IMR-90 (cell line): Measurements from ENCODE around the gene PLAGL1. TPM values are rescaled to one million over a fixed set of nuclear protein-coding genes. Genes with fewer than 3 reads are reported as not detected.

Experiments used
- ATAC-seq: fragments of 200-7000 bp; cut with Tn5 transposase; 2 replicates; pipeline ENCODE4 v1.9.1; 2020; ENCODE audit warnings: low read depth, mild to moderate bottlenecking, moderate library complexity
- BruUV-seq: library from RNA; stranded (reverse); fragments of 400-500 nt; replicated peaks from 2 replicates; lab custom pipeline; 2021; lab: Mats Ljungman, UMichigan
- CTCF ChIA-PET: fragments of 300-600 bp; formaldehyde crosslinking; extraction: SDS; loops from one replicate; lab custom pipeline; 2021; ENCODE audit warnings: antibody characterized with exemption; lab: Yijun Ruan, JAX
- POLR2A ChIA-PET: fragments of 300-600 bp; sonication (Branson Sonifier 250); formaldehyde crosslinking; loops from one replicate; lab custom pipeline; 2022; ENCODE audit warnings: antibody characterized with exemption; ENCODE audit not compliant: unreplicated experiment; lab: Charles Lee
- DNase-seq: peaks from one replicate; pipeline ENCODE4 v3.0.0; 2013
- H2AFZ ChIP-seq: replicated peaks from 2 replicates; pipeline ENCODE3; 2013; ENCODE audit warnings: low read length, mild to moderate bottlenecking; ENCODE audit not compliant: poor library complexity
- H2AK5ac ChIP-seq: 2 replicates; pipeline ENCODE4 v1.6.1; 2013; ENCODE audit warnings: low read depth, low read length, inconsistent platforms
- H2AK9ac ChIP-seq: replicated peaks from 2 replicates; pipeline ENCODE3; 2013; ENCODE audit warnings: mild to moderate bottlenecking, low read depth, low read length, moderate library complexity; ENCODE audit not compliant: poor library complexity
- H2BK120ac ChIP-seq: 2 replicates; pipeline ENCODE4 v1.6.1; 2013; ENCODE audit warnings: low read depth, low read length, inconsistent platforms
- H2BK15ac ChIP-seq: 3 replicates; pipeline ENCODE4 v1.6.1; 2013; ENCODE audit warnings: low read depth, low read length, inconsistent platforms
- H2BK20ac ChIP-seq: 2 replicates; pipeline ENCODE4 v1.6.1; 2013; ENCODE audit warnings: low read depth, mild to moderate bottlenecking, inconsistent platforms, low read length, moderate library complexity
- H2BK5ac ChIP-seq: 2 replicates; pipeline ENCODE4 v1.6.1; 2013; ENCODE audit warnings: mild to moderate bottlenecking, low read depth, low read length, inconsistent platforms; ENCODE audit not compliant: poor library complexity, severe bottlenecking
- H3K14ac ChIP-seq: replicated peaks from 2 replicates; pipeline ENCODE4 v1.6.1; 2013; ENCODE audit warnings: low read depth, low read length, inconsistent platforms
- H3K18ac ChIP-seq: 2 replicates; pipeline ENCODE4 v1.6.1; 2013; ENCODE audit warnings: low read depth, low read length, control low read depth
- H3K23ac ChIP-seq: 2 replicates; pipeline ENCODE4 v1.6.1; 2013; ENCODE audit warnings: low read depth, low read length, inconsistent platforms
- H3K27ac ChIP-seq: 2 replicates; pipeline ENCODE4 v1.5.1; 2013; ENCODE audit warnings: mild to moderate bottlenecking, control low read depth, low read length; ENCODE audit not compliant: insufficient read depth
- H3K27me3 ChIP-seq: 2 replicates; pipeline ENCODE4 v1.6.1; 2013; ENCODE audit warnings: low read length; ENCODE audit not compliant: control insufficient read depth, insufficient read depth
- H3K36me3 ChIP-seq: 2 replicates; pipeline ENCODE4 v1.6.1; 2013; ENCODE audit warnings: low read length, mixed read lengths; ENCODE audit not compliant: control insufficient read depth, insufficient read depth
- H3K4ac ChIP-seq: 2 replicates; pipeline ENCODE4 v1.6.1; 2013; ENCODE audit warnings: low read depth, low read length, inconsistent platforms
- H3K4me1 ChIP-seq: 2 replicates; pipeline ENCODE4 v1.6.1; 2013; ENCODE audit warnings: low read length, mixed read lengths; ENCODE audit not compliant: control insufficient read depth, insufficient read depth
- H3K4me2 ChIP-seq: 2 replicates; pipeline ENCODE4 v1.6.1; 2013; ENCODE audit warnings: low read depth, mild to moderate bottlenecking, control low read depth, low read length, moderate library complexity
- H3K4me3 ChIP-seq: 2 replicates; pipeline ENCODE4 v1.5.1; 2013; ENCODE audit warnings: low read depth, mild to moderate bottlenecking, control low read depth, low read length, moderate library complexity; ENCODE audit not compliant: insufficient read depth
- H3K56ac ChIP-seq: 2 replicates; pipeline ENCODE4 v1.6.1; 2013; ENCODE audit warnings: low read length, inconsistent platforms; ENCODE audit not compliant: insufficient read depth; ENCODE audit errors: extremely low read depth
- H3K79me1 ChIP-seq, 2 experiments: 2 replicates each; pipeline ENCODE4 v1.6.1; 2013; ENCODE audit warnings: low read length in 2 of 2, inconsistent platforms in 1 of 2, low read depth in 1 of 2
- H3K9ac ChIP-seq: 2 replicates; pipeline ENCODE4 v1.6.1; 2013; ENCODE audit warnings: low read depth, low read length, control low read depth
- H3K9me1 ChIP-seq: 2 replicates; pipeline ENCODE4 v1.6.1; 2013; ENCODE audit warnings: low read length, inconsistent platforms; ENCODE audit not compliant: insufficient read depth
- H3K9me3 ChIP-seq: 2 replicates; pipeline ENCODE4 v1.6.1; 2013; ENCODE audit warnings: low read length; ENCODE audit not compliant: control insufficient read depth, insufficient read depth
- H4K20me1 ChIP-seq: 2 replicates; pipeline ENCODE4 v1.6.1; 2013; ENCODE audit warnings: low read length, inconsistent platforms; ENCODE audit not compliant: insufficient read depth
- H4K5ac ChIP-seq: 2 replicates; pipeline ENCODE4 v1.6.1; 2013; ENCODE audit warnings: mild to moderate bottlenecking, low read depth, low read length, control low read depth
- H4K8ac ChIP-seq, 2 experiments: 2 replicates each; pipeline ENCODE4 v1.6.1; 2013; ENCODE audit warnings: low read depth in 2 of 2, low read length in 2 of 2, control low read depth in 1 of 2, inconsistent platforms in 1 of 2
- H4K91ac ChIP-seq: 2 replicates; pipeline ENCODE4 v1.6.1; 2013; ENCODE audit warnings: low read depth, low read length, inconsistent platforms; ENCODE audit not compliant: insufficient read depth
- CEBPB ChIP-seq: IDR thresholded peaks from 2 replicates; pipeline ENCODE4 v1.6.1; 2012; ENCODE audit warnings: low read depth, low read length, improper control_type of control experiment
- CHD1 ChIP-seq: IDR thresholded peaks from 2 replicates; pipeline ENCODE4 v1.6.1; 2012; ENCODE audit warnings: low read depth, low read length, improper control_type of control experiment
- FOS ChIP-seq: fragments of 150-350 bp; IDR thresholded peaks from 2 replicates; pipeline ENCODE4 v1.6.1; 2016; ENCODE audit warnings: low read depth, low read length
- MAFK ChIP-seq: IDR thresholded peaks from 2 replicates; pipeline ENCODE4 v1.6.1; 2012; ENCODE audit warnings: low read depth, low read length, improper control_type of control experiment
- MXI1 ChIP-seq: IDR thresholded peaks from 2 replicates; pipeline ENCODE4 v1.6.1; 2012; ENCODE audit warnings: low read depth, mild to moderate bottlenecking, low read length, moderate library complexity, borderline replicate concordance
- POLR2A ChIP-seq: IDR thresholded peaks from 2 replicates; pipeline ENCODE4 v1.6.1; 2012; ENCODE audit warnings: mild to moderate bottlenecking, low read depth, low read length
- RAD21 ChIP-seq: IDR thresholded peaks from 2 replicates; pipeline ENCODE4 v1.6.1; 2012; ENCODE audit warnings: low read length, improper control_type of control experiment
- RFX5 ChIP-seq: IDR thresholded peaks from 2 replicates; pipeline ENCODE4 v1.8.0; 2012; ENCODE audit warnings: low read depth, mild to moderate bottlenecking, low read length, moderate library complexity
- SMC3 ChIP-seq: fragments of 150-350 bp; IDR thresholded peaks from 2 replicates; pipeline ENCODE4 v1.6.1; 2016; ENCODE audit warnings: low read depth, mild to moderate bottlenecking, antibody characterized with exemption, low read length, moderate library complexity
- WGBS, 2 experiments: methylation state at CpG; one replicate each; pipeline versions ENCODE4 v1.1.5 to v1.1.7; 2013; ENCODE audit warnings: missing lambda C conversion rate in 2 of 2; ENCODE audit not compliant: insufficient read length in 1 of 2; ENCODE audit errors: extremely low coverage in 2 of 2; 5-methylcytosine and 5-hydroxymethylcytosine counted together
- dilution Hi-C: fragments of 300-500 bp; cut with HindIII; formaldehyde crosslinking; loops from one replicate; pipeline ENCODE4 v1.14.3; 2018; ENCODE audit warnings: low sequenced_read_pairs; ENCODE audit not compliant: unreplicated experiment
- in situ Hi-C: fragments of 300-500 bp; cut with MboI; formaldehyde crosslinking; loops from 3 replicates; pipeline ENCODE4 v1.14.3; 2019; ENCODE audit warnings: low sequenced_read_pairs, inconsistent platforms, mixed read lengths
- intact Hi-C: fragments of 100-400 bp; cut with micrococcal nuclease; formaldehyde crosslinking; loops from 2 replicates; pipeline ENCODE4 v1.10.0; 2022
- polyA plus RNA-seq, 3 experiments: library from polyadenylated mRNA; depleted of rRNA; stranded (reverse); fragments of >200 nt; gene quantifications; 2 replicates each; pipeline ENCODE4 v1.2.3, GENCODE V29; 2012; ENCODE audit warnings: low replicate concordance in 1 of 3
- total RNA-seq: library from RNA; depleted of rRNA; stranded (reverse); fragments of >200 nt; gene quantifications from 2 replicates; pipeline ENCODE4 v1.2.3, GENCODE V29; 2012
- TF ChIP-seq, protein P1 (sequence below): conservative IDR thresholded peaks from 2 replicates; pipeline ENCODE4 v1.5.1; 2012; ENCODE audit warnings: mild to moderate bottlenecking, low read depth, low read length, improper control_type of control experiment
- TF ChIP-seq, protein P2 (sequence below): fragments of 150-350 bp; IDR thresholded peaks from 2 replicates; pipeline ENCODE4 v1.6.1; 2016; ENCODE audit warnings: low read depth, mild to moderate bottlenecking, low read length, moderate library complexity, borderline replicate concordance
- TF ChIP-seq, protein P3 (sequence below): fragments of 150-350 bp; IDR thresholded peaks from 2 replicates; pipeline ENCODE4 v1.6.1; 2017; ENCODE audit warnings: mild to moderate bottlenecking, antibody characterized with exemption, low read length, low read depth

The PLAGL1 gene
- total and polyA plus RNA-seq, 2 of the 4 experiments (the other 2 are of a cell fraction): 23.3 to 73.8 TPM

GRCh38 chr6:143911028-143911427 lies 97.0 kb downstream of the PLAGL1 start:
- Histone ChIP-seq H3K36me3 (no peaks in the 10 kb centered on the region), H3K9ac (no peak overlapping the region), H3K56ac (no peak overlapping the region), H3K27ac (no peak overlapping the region), H2BK20ac (no peak overlapping the region), H3K23ac (no peak overlapping the region), H4K8ac (no peak overlapping the region), H3K27me3 (no peaks in the 10 kb centered on the region; the same call in 1 of the 2 replicates), H2BK120ac (no peak overlapping the region), H3K9me1 (no peaks in the 10 kb centered on the region), H3K18ac (no peak overlapping the region), H3K4me1 (no peaks in the 10 kb centered on the region), H3K4me3 (no peak overlapping the region), H3K79me1 (no peaks in the 10 kb centered on the region), H2AK5ac (no peak overlapping the region), H3K9me3 (peaks cover 5% of the 10 kb centered on the region), H4K91ac (no peak overlapping the region), H2AK9ac (no peak overlapping the region), H2BK5ac (no peak overlapping the region), H3K14ac (no peak overlapping the region), H4K5ac (no peak overlapping the region), H2AFZ (no peak overlapping the region), H3K4me2 (no peak overlapping the region), H2BK15ac (no peak overlapping the region), H3K4ac (no peak overlapping the region), H4K20me1 (no peaks in the 10 kb centered on the region)
- no TSS peak for BruUV-seq
- WGBS, 2 experiments: no CpG with 5 or more reads among the region's 1 CpG
- dilution Hi-C loops (no loop called here), in situ Hi-C loops (no loop called here), intact Hi-C loops (no loop called here)
- ATAC-seq: no peak
- POLR2A ChIA-PET: no interaction called here
- no peak for TF ChIP-seq MAFK
- TF ChIP-seq FOS: no peak
- TF ChIP-seq, protein P1, sequence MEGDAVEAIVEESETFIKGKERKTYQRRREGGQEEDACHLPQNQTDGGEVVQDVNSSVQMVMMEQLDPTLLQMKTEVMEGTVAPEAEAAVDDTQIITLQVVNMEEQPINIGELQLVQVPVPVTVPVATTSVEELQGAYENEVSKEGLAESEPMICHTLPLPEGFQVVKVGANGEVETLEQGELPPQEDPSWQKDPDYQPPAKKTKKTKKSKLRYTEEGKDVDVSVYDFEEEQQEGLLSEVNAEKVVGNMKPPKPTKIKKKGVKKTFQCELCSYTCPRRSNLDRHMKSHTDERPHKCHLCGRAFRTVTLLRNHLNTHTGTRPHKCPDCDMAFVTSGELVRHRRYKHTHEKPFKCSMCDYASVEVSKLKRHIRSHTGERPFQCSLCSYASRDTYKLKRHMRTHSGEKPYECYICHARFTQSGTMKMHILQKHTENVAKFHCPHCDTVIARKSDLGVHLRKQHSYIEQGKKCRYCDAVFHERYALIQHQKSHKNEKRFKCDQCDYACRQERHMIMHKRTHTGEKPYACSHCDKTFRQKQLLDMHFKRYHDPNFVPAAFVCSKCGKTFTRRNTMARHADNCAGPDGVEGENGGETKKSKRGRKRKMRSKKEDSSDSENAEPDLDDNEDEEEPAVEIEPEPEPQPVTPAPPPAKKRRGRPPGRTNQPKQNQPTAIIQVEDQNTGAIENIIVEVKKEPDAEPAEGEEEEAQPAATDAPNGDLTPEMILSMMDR: no peak
- no peak for TF ChIP-seq RAD21
- TF ChIP-seq CEBPB: no peak
- no peak for TF ChIP-seq CHD1
- TF ChIP-seq SMC3: no peak
- no peak for TF ChIP-seq RFX5
- TF ChIP-seq, protein P2, sequence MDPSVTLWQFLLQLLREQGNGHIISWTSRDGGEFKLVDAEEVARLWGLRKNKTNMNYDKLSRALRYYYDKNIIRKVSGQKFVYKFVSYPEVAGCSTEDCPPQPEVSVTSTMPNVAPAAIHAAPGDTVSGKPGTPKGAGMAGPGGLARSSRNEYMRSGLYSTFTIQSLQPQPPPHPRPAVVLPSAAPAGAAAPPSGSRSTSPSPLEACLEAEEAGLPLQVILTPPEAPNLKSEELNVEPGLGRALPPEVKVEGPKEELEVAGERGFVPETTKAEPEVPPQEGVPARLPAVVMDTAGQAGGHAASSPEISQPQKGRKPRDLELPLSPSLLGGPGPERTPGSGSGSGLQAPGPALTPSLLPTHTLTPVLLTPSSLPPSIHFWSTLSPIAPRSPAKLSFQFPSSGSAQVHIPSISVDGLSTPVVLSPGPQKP: no peak
- TF ChIP-seq MXI1: no peak
- TF ChIP-seq POLR2A: no peak
- TF ChIP-seq, protein P3, sequence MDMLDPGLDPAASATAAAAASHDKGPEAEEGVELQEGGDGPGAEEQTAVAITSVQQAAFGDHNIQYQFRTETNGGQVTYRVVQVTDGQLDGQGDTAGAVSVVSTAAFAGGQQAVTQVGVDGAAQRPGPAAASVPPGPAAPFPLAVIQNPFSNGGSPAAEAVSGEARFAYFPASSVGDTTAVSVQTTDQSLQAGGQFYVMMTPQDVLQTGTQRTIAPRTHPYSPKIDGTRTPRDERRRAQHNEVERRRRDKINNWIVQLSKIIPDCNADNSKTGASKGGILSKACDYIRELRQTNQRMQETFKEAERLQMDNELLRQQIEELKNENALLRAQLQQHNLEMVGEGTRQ: no peak
- DNase-seq: no peak
- CTCF ChIA-PET: no interaction called here
